ENCODE results near the gene LPAR6. TPM values are rescaled to one million over a fixed set of nuclear protein-coding genes. Genes with fewer than 3 reads are reported as not detected.
A peak's percentile ranks its signal among the peaks of the same experiment; 100 is the strongest.

LPAR6 gene
- total and polyA plus RNA-seq, 12 donors = 8.6 to 56.6 (median 29.6) TPM

DNA sequence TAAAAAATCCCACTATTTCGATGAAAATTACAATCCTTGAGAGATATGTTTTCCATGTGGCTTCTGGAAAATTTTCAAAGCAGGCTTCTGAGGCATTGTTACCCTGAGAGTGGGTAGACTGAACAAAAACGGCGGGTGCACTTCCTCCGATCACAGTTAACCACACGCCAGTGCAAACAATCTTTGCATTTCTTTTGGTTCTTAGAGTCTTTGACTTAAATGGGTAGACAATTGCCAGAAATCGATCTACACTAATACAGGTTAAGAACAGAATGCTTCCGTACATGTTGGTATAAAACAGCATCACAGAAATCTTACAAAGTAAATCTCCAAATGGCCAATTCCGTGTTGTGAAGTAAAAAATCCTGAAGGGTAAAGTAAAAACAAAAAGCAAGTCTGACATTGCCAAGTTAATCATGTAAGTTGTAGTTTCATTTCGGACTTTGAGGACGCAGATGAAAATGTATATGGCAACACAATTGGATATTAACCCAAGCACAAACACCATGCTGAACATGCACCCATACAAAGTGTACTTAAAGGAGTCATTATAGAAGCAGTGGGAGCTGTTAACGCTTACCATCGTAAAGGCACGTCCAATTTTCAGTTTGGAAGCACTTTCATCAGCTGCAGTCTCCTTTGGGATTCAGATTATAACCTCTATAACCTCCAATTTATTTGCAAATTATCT lies 927 bp downstream of the LPAR6 start:
- H3K27me3 ChIP-seq = no peaks in the 10 kb centered on the region
- peak overlapping the region; percentile 47 to 82 (median 69) for H3K27ac ChIP-seq
- H3K9me3 ChIP-seq (replicated peaks in 1 of 3) = peaks cover 0 to 2% (median 0%) of the 10 kb centered on the region in 3 donors
- no peak for DNase-seq
- peak in 1 of 2 donors; percentile 33 for TF ChIP-seq POLR2A (IDR thresholded peaks at IDR 0.05)
- TF ChIP-seq CTCF (IDR thresholded peaks at IDR 0.05) = no peak
- intact Hi-C loops (cut with DNase I) = no loop called here
- 5 to 17% (median 12%) methylated on average over 13 of the region's 13 CpGs for WGBS, 4 donors
- peak overlapping the region in 3 of 4 donors; percentile 46 to 64 (median 49) for H3K4me3 ChIP-seq
- peaks cover 0 to 26% of the 10 kb centered on the region in 2 donors for H3K4me1 ChIP-seq (replicated peaks in 1 of 2)
- H3K36me3 ChIP-seq (replicated peaks in 1 of 2) = no peaks in the 10 kb centered on the region

DNA sequence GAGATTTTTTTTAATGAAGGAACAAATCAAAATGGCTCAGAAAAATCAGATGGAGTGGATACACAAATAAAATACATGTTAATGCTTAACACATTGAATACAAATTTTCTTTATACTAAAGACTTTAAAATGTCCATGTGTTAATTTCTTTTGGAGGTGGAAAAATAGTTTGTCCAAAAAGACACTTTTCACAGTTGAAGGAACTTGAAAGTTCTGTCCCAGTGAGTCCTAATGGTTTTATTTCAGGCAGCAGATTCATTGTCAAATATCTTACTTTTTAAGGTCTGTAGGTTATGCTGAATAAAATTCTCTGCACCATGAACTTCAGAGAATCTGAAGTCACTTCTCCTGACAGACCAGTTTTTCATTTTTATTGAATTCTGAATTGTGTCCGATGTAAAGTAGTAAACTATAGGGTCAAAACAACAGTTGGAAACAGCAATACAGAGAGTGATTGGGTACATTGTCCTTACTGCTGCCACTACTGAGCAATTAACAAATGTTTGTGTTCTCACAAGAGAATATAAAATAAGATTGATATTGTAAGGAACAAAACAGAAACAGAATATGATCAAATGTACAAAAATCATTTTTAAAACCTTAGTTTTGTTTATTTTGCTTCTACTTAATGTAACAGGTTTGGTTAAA lies 1.6 kb downstream of the LPAR6 start:
- 3 to 15% (median 9%) methylated on average over 1 of the region's 1 CpG for WGBS, 4 donors
- peaks cover 0 to 4% (median 0%) of the 10 kb centered on the region in 3 donors for H3K9me3 ChIP-seq (replicated peaks in 1 of 3)
- intact Hi-C loops (cut with DNase I) = no loop called here
- H3K27ac ChIP-seq = peak overlapping the region; percentile 1 to 82 (median 68)
- H3K4me3 ChIP-seq = peak overlapping the region in 3 of 4 donors; percentile 46 to 64 (median 49)
- DNase-seq = no peak
- H3K4me1 ChIP-seq (replicated peaks in 1 of 2) = peaks cover 0 to 28% of the 10 kb centered on the region in 2 donors
- H3K27me3 ChIP-seq = no peaks in the 10 kb centered on the region
- no peaks in the 10 kb centered on the region for H3K36me3 ChIP-seq (replicated peaks in 1 of 2)
- TF ChIP-seq CTCF (IDR thresholded peaks at IDR 0.05) = no peak

DNA sequence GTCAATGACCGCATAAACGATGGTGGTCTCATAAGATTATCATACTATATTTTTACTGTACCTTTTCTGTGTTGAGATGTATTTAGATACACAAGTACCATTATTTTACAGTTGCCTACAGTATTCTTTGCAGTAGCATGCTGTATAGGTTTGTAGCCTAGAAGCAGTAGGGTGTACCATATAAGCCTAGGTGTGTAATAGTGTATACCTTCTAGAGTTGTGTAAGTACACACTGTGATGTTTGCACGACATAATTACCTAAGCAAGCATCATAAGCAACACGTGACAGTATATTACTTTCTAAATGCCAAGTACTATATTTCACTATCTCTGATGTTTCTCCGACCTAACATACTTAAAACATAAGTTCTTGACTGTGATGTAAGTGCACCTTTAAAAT lies 2.7 kb downstream of the LPAR6 start:
- Histone ChIP-seq H3K4me3 (peak overlapping the region in 1 of 4 donors; percentile 64), H3K36me3 (replicated peaks in 1 of 2) (no peaks in the 10 kb centered on the region), H3K27ac (peak overlapping the region in 3 of 5 donors; percentile 46 to 82 (median 81)), H3K4me1 (replicated peaks in 1 of 2) (peaks cover 5 to 39% of the 10 kb centered on the region in 2 donors), H3K27me3 (no peaks in the 10 kb centered on the region), H3K9me3 (replicated peaks in 1 of 3) (peaks cover 0 to 4% (median 0%) of the 10 kb centered on the region in 3 donors)
- no peak for TF ChIP-seq CTCF (IDR thresholded peaks at IDR 0.05)
- no peak for TF ChIP-seq POLR2A (IDR thresholded peaks at IDR 0.05)
- intact Hi-C loops (cut with DNase I) = no loop called here
- DNase-seq = no peak
- 52 to 63% (median 57%) methylated on average over 5 of the region's 5 CpGs for WGBS, 4 donors

- Histone ChIP-seq H3K4me3 (no peak overlapping the region), H3K27me3 (no peaks in the 10 kb centered on the region), H3K4me1 (replicated peaks in 1 of 2) (peaks cover 26 to 65% of the 10 kb centered on the region in 2 donors), H3K27ac (peak overlapping the region in 2 of 5 donors; percentile 10 to 75), H3K9me3 (replicated peaks in 1 of 3) (peaks cover 0 to 4% (median 0%) of the 10 kb centered on the region in 3 donors), H3K36me3 (replicated peaks in 1 of 2) (no peaks in the 10 kb centered on the region)
- no peak for DNase-seq
- TF ChIP-seq POLR2A (IDR thresholded peaks at IDR 0.05) = no peak
- TF ChIP-seq CTCF (IDR thresholded peaks at IDR 0.05) = no peak
- intact Hi-C loops (cut with DNase I) = no loop called here
These were observed 7.0 kb downstream of the LPAR6 start for GRCh38 chr13:48405875-48406274.

All from adrenal gland (tissue), 12 donors.